IMR-90 (cell line): ENCODE results near the gene ACOT7. TPM values are rescaled to one million over a fixed set of nuclear protein-coding genes. Genes with fewer than 3 reads are reported as not detected.

Source experiments
- ATAC-seq: fragments of 200-7000 bp; cut with Tn5 transposase; 2 replicates; pipeline ENCODE4 v1.9.1; 2020; ENCODE audit warnings: low read depth, mild to moderate bottlenecking, moderate library complexity
- BruUV-seq: library from RNA; stranded (reverse); fragments of 400-500 nt; replicated peaks from 2 replicates; lab custom pipeline; 2021; lab: Mats Ljungman, UMichigan
- CTCF ChIA-PET: fragments of 300-600 bp; formaldehyde crosslinking; extraction: SDS; loops from one replicate; lab custom pipeline; 2021; ENCODE audit warnings: antibody characterized with exemption; lab: Yijun Ruan, JAX
- POLR2A ChIA-PET: fragments of 300-600 bp; sonication (Branson Sonifier 250); formaldehyde crosslinking; loops from one replicate; lab custom pipeline; 2022; ENCODE audit warnings: antibody characterized with exemption; ENCODE audit not compliant: unreplicated experiment; lab: Charles Lee
- DNase-seq: peaks from one replicate; pipeline ENCODE4 v3.0.0; 2013
- H2AFZ ChIP-seq: replicated peaks from 2 replicates; pipeline ENCODE3; 2013; ENCODE audit warnings: low read length, mild to moderate bottlenecking; ENCODE audit not compliant: poor library complexity
- H2AK5ac ChIP-seq: 2 replicates; pipeline ENCODE4 v1.6.1; 2013; ENCODE audit warnings: low read depth, low read length, inconsistent platforms
- H2AK9ac ChIP-seq: replicated peaks from 2 replicates; pipeline ENCODE3; 2013; ENCODE audit warnings: mild to moderate bottlenecking, low read depth, low read length, moderate library complexity; ENCODE audit not compliant: poor library complexity
- H2BK120ac ChIP-seq: 2 replicates; pipeline ENCODE4 v1.6.1; 2013; ENCODE audit warnings: low read depth, low read length, inconsistent platforms
- H2BK15ac ChIP-seq: 3 replicates; pipeline ENCODE4 v1.6.1; 2013; ENCODE audit warnings: low read depth, low read length, inconsistent platforms
- H2BK20ac ChIP-seq: 2 replicates; pipeline ENCODE4 v1.6.1; 2013; ENCODE audit warnings: low read depth, mild to moderate bottlenecking, inconsistent platforms, low read length, moderate library complexity
- H2BK5ac ChIP-seq: 2 replicates; pipeline ENCODE4 v1.6.1; 2013; ENCODE audit warnings: mild to moderate bottlenecking, low read depth, low read length, inconsistent platforms; ENCODE audit not compliant: poor library complexity, severe bottlenecking
- H3K14ac ChIP-seq: replicated peaks from 2 replicates; pipeline ENCODE4 v1.6.1; 2013; ENCODE audit warnings: low read depth, low read length, inconsistent platforms
- H3K18ac ChIP-seq: 2 replicates; pipeline ENCODE4 v1.6.1; 2013; ENCODE audit warnings: low read depth, low read length, control low read depth
- H3K23ac ChIP-seq: 2 replicates; pipeline ENCODE4 v1.6.1; 2013; ENCODE audit warnings: low read depth, low read length, inconsistent platforms
- H3K27ac ChIP-seq: 2 replicates; pipeline ENCODE4 v1.5.1; 2013; ENCODE audit warnings: mild to moderate bottlenecking, control low read depth, low read length; ENCODE audit not compliant: insufficient read depth
- H3K27me3 ChIP-seq: 2 replicates; pipeline ENCODE4 v1.6.1; 2013; ENCODE audit warnings: low read length; ENCODE audit not compliant: control insufficient read depth, insufficient read depth
- H3K36me3 ChIP-seq: 2 replicates; pipeline ENCODE4 v1.6.1; 2013; ENCODE audit warnings: low read length, mixed read lengths; ENCODE audit not compliant: control insufficient read depth, insufficient read depth
- H3K4ac ChIP-seq: 2 replicates; pipeline ENCODE4 v1.6.1; 2013; ENCODE audit warnings: low read depth, low read length, inconsistent platforms
- H3K4me1 ChIP-seq: 2 replicates; pipeline ENCODE4 v1.6.1; 2013; ENCODE audit warnings: low read length, mixed read lengths; ENCODE audit not compliant: control insufficient read depth, insufficient read depth
- H3K4me2 ChIP-seq: 2 replicates; pipeline ENCODE4 v1.6.1; 2013; ENCODE audit warnings: low read depth, mild to moderate bottlenecking, control low read depth, low read length, moderate library complexity
- H3K4me3 ChIP-seq: 2 replicates; pipeline ENCODE4 v1.5.1; 2013; ENCODE audit warnings: low read depth, mild to moderate bottlenecking, control low read depth, low read length, moderate library complexity; ENCODE audit not compliant: insufficient read depth
- H3K56ac ChIP-seq: 2 replicates; pipeline ENCODE4 v1.6.1; 2013; ENCODE audit warnings: low read length, inconsistent platforms; ENCODE audit not compliant: insufficient read depth; ENCODE audit errors: extremely low read depth
- H3K79me1 ChIP-seq, 2 experiments: 2 replicates each; pipeline ENCODE4 v1.6.1; 2013; ENCODE audit warnings: low read length in 2 of 2, inconsistent platforms in 1 of 2, low read depth in 1 of 2
- H3K9ac ChIP-seq: 2 replicates; pipeline ENCODE4 v1.6.1; 2013; ENCODE audit warnings: low read depth, low read length, control low read depth
- H3K9me1 ChIP-seq: 2 replicates; pipeline ENCODE4 v1.6.1; 2013; ENCODE audit warnings: low read length, inconsistent platforms; ENCODE audit not compliant: insufficient read depth
- H3K9me3 ChIP-seq: 2 replicates; pipeline ENCODE4 v1.6.1; 2013; ENCODE audit warnings: low read length; ENCODE audit not compliant: control insufficient read depth, insufficient read depth
- H4K20me1 ChIP-seq: 2 replicates; pipeline ENCODE4 v1.6.1; 2013; ENCODE audit warnings: low read length, inconsistent platforms; ENCODE audit not compliant: insufficient read depth
- H4K5ac ChIP-seq: 2 replicates; pipeline ENCODE4 v1.6.1; 2013; ENCODE audit warnings: mild to moderate bottlenecking, low read depth, low read length, control low read depth
- H4K8ac ChIP-seq, 2 experiments: 2 replicates each; pipeline ENCODE4 v1.6.1; 2013; ENCODE audit warnings: low read depth in 2 of 2, low read length in 2 of 2, control low read depth in 1 of 2, inconsistent platforms in 1 of 2
- H4K91ac ChIP-seq: 2 replicates; pipeline ENCODE4 v1.6.1; 2013; ENCODE audit warnings: low read depth, low read length, inconsistent platforms; ENCODE audit not compliant: insufficient read depth
- POLR2A ChIP-seq: IDR thresholded peaks from 2 replicates; pipeline ENCODE4 v1.6.1; 2012; ENCODE audit warnings: mild to moderate bottlenecking, low read depth, low read length
- RFX5 ChIP-seq: IDR thresholded peaks from 2 replicates; pipeline ENCODE4 v1.8.0; 2012; ENCODE audit warnings: low read depth, mild to moderate bottlenecking, low read length, moderate library complexity
- WGBS, 2 experiments: methylation state at CpG; one replicate each; pipeline versions ENCODE4 v1.1.5 to v1.1.7; 2013; ENCODE audit warnings: missing lambda C conversion rate in 2 of 2; ENCODE audit not compliant: insufficient read length in 1 of 2; ENCODE audit errors: extremely low coverage in 2 of 2; 5-methylcytosine and 5-hydroxymethylcytosine counted together
- dilution Hi-C: fragments of 300-500 bp; cut with HindIII; formaldehyde crosslinking; loops from one replicate; pipeline ENCODE4 v1.14.3; 2018; ENCODE audit warnings: low sequenced_read_pairs; ENCODE audit not compliant: unreplicated experiment
- in situ Hi-C: fragments of 300-500 bp; cut with MboI; formaldehyde crosslinking; loops from 3 replicates; pipeline ENCODE4 v1.14.3; 2019; ENCODE audit warnings: low sequenced_read_pairs, inconsistent platforms, mixed read lengths
- intact Hi-C: fragments of 100-400 bp; cut with micrococcal nuclease; formaldehyde crosslinking; loops from 2 replicates; pipeline ENCODE4 v1.10.0; 2022
- polyA plus RNA-seq, 3 experiments: library from polyadenylated mRNA; depleted of rRNA; stranded (reverse); fragments of >200 nt; gene quantifications; 2 replicates each; pipeline ENCODE4 v1.2.3, GENCODE V29; 2012; ENCODE audit warnings: low replicate concordance in 1 of 3
- total RNA-seq: library from RNA; depleted of rRNA; stranded (reverse); fragments of >200 nt; gene quantifications from 2 replicates; pipeline ENCODE4 v1.2.3, GENCODE V29; 2012

ACOT7 gene
- total and polyA plus RNA-seq, 2 of the 4 experiments (the other 2 are of a cell fraction): 51.6 to 242 TPM

DNA sequence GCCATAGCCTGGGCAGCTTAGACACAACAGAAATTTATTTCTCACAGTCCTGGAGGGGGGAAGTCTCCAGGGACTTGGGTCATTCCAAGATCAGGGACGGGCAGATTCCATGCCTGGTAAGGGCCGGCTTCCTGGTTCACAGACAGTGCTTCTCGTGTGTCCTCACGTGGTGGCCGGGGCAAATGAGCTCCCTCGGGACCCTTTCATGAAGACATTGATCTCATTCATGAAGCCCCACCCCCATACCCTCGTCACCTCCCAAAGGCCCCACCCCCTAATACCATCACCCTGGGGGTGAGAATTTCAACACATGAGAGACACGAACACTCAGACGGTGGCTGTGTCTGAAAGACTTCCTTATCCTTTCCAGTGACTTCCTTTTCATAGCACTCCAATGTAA, 51.5 kb downstream of the ACOT7 start:
- CTCF ChIA-PET: interaction anchor here (1.0 kb wide), 1 partner anchor 95 kb away, joined by 5 read pairs; no protein-coding TSS in a partner anchor
- Histone ChIP-seq H3K4me1 (no peaks in the 10 kb centered on the region; the same call in 1 of the 2 replicates), H3K36me3 (peaks cover 5% of the 10 kb centered on the region; the same call in 1 of the 2 replicates), H2BK120ac (no peak overlapping the region), H4K5ac (no peak overlapping the region), H3K14ac (no peak overlapping the region), H3K4me3 (no peak overlapping the region), H4K8ac (no peak overlapping the region), H3K27ac (no peak overlapping the region), H2BK5ac (no peak overlapping the region), H3K9me1 (no peaks in the 10 kb centered on the region), H2BK15ac (no peak overlapping the region), H2AFZ (no peak overlapping the region), H3K56ac (no peak overlapping the region), H3K4me2 (no peak overlapping the region), H3K9me3 (no peaks in the 10 kb centered on the region), H3K79me1 (peaks cover 3% of the 10 kb centered on the region in 2 experiments; a peak in 3 of 4 replicates), H3K23ac (no peak overlapping the region), H2AK5ac (no peak overlapping the region), H2BK20ac (no peak overlapping the region), H3K18ac (no peak overlapping the region), H3K9ac (no peak overlapping the region), H4K91ac (no peak overlapping the region), H2AK9ac (no peak overlapping the region), H3K27me3 (no peaks in the 10 kb centered on the region), H3K4ac (no peak overlapping the region), H4K20me1 (peaks cover 16% of the 10 kb centered on the region)
- ATAC-seq (no peak), DNase-seq (no peak)
- in situ Hi-C loops (loop anchor here (5.0 to 25.0 kb wide), 2 partner anchors 95 to 830 kb away; no protein-coding TSS in a partner anchor), intact Hi-C loops (no loop called here), dilution Hi-C loops (no loop called here)
- TF ChIP-seq POLR2A (no peak), RFX5 (no peak)
- 13% methylated on average over 1 of the region's 9 CpGs; no CpG with 5 or more reads in 1 of the 2 experiments for WGBS, 2 experiments
- no TSS peak for BruUV-seq
- POLR2A ChIA-PET: no interaction called here
